ENCODE data around the gene IL12RB2.

DNA sequence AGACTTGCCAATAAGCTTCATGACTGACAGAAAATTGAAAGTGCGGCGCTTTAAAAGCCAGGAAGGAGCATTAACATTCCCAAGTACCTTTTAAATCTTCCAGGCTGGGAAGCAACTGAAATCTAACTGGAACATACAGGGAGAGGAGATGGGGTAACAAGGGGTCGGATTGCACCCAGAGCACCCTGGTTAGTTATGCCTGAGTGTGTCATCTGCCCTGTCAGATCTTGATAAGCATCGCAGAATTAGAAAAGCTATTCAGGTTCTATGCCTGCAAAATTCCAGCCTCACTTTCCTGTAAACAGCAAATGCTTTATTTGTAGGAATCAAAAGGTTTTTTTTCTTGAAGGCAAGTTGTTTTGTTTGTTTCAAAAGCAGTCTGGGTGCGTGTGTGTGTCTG, 64.0 kb downstream of the IL12RB2 start:
- TF ChIP-seq, protein P1, sequence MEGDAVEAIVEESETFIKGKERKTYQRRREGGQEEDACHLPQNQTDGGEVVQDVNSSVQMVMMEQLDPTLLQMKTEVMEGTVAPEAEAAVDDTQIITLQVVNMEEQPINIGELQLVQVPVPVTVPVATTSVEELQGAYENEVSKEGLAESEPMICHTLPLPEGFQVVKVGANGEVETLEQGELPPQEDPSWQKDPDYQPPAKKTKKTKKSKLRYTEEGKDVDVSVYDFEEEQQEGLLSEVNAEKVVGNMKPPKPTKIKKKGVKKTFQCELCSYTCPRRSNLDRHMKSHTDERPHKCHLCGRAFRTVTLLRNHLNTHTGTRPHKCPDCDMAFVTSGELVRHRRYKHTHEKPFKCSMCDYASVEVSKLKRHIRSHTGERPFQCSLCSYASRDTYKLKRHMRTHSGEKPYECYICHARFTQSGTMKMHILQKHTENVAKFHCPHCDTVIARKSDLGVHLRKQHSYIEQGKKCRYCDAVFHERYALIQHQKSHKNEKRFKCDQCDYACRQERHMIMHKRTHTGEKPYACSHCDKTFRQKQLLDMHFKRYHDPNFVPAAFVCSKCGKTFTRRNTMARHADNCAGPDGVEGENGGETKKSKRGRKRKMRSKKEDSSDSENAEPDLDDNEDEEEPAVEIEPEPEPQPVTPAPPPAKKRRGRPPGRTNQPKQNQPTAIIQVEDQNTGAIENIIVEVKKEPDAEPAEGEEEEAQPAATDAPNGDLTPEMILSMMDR (IDR thresholded peaks at IDR 0.05; ENCODE audit: low read depth, low read length), result no peak
- TF ChIP-seq, protein P2, sequence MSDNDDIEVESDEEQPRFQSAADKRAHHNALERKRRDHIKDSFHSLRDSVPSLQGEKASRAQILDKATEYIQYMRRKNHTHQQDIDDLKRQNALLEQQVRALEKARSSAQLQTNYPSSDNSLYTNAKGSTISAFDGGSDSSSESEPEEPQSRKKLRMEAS (IDR thresholded peaks at IDR 0.05; ENCODE audit: low read depth, low read length), result no peak

All from NB4 (cell line).